Activated CD8-positive, alpha-beta memory T cell treated with anti-CD3 and anti-CD28 coated beads, Interleukin-2, amount 50 U/mL, for 1 hour (primary cell): ENCODE results near the gene ZNF654.
"Not testable (repeated sequence)": the region's sequence is repeated elsewhere in the genome, so short reads cannot be mapped to it uniquely, and the experiment has no call there.

Experiments used
- DNase-seq: peaks from one replicate; pipeline ENCODE4 v3.0.0-alpha.2; 2020; ENCODE audit errors: extremely low read depth

Gene ZNF654

GRCh38 chr3:88137836-88138235 is 78.8 kb downstream of the ZNF654 start:
- no peak for DNase-seq

GRCh38 chr3:88141458-88142083 is 82.5 kb downstream of the ZNF654 start:
- no peak for DNase-seq

DNA sequence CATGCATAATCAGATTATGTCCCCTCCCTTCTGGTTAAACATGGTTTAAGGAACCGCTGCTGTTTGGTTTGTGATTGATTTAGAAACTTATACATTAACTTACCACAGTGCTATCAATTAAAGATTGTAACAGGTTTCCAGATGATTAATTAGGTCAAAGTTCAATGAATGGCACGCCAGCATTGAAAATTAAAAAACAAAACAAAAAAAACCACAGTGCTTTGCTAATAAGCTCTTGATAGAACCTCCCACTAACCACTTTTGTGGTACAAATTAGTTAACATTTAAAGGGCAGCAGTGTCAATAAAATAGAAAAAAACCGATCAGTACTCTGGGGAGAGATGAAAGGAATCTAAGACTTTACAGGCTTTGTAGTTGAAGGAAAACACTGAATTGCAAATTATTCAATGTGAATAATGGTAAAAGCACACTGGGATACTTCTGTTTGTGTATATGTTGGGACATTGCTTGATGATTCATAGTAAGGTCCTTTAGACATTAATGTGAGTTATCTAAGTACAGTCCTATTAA is 83.1 kb downstream of the ZNF654 start:
- no peak for DNase-seq

GRCh38 chr3:88147261-88147660 is 88.2 kb downstream of the ZNF654 start:
- no peak for DNase-seq

GRCh38 chr3:88148651-88149050 is 89.6 kb downstream of the ZNF654 start:
- no peak for DNase-seq

DNA sequence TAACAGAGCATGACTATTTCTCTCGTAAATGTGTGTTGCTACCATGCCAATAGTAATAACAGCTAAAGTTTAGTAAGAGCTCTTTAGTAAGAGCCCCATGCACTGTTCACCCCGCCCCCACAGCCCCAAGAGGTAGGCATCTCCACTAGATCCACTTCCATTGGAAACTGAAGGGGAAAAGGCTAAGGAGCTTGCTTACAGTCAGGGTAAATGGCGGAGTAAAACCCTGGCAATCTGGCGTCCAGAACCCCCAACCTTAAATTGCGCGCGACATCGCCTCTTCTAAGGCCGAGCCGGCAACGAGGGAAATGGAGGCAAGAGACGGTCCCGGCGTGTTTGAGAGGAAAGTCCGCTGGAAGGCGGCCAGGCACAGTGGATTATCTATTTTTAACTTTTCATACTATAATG is 90.0 kb downstream of the ZNF654 start:
- no peak for DNase-seq

DNA sequence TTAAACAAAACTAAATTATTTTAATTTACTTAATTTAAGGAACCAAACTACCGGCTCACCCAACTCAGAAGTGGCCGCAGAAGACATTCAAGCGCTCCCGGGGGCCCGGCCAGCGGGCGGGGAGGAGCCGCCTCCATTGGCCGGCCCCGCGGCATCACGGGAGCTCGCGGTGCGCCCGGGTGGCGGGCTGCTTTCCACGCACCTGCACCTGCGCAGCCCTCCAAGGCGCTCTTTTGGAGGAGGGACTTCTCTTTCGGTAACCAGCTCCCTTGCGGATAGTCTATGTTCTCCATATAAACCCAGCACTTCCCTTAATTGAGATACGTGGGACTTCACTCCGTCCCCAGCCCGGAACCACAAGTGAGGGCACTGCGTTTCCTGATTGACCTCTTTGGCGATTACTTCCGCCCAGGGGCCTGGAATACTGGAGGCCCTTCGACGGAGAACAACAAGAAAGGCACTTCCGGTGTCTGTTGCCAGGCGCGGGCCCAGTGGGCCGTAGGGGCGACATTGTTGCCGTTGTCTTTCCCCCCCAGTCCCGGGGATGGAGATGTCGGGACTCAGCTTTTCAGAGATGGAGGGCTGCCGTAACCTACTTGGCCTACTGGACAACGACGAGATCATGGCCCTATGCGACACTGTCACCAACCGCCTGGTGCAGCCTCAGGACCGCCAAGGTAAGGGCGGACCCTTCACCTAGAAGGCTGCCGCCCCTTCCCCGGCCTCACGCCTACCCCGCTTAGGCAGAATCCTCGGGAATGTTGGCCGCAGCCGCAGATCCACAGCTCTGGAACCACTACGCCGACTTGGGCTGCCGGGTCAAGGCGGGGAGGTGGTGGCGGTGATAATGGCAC is 90.7 kb downstream of the ZNF654 start, which contains the start of gene C3orf38:
C3orf38 (plus strand) TSS at position 451 of the 854 bp plus-strand sequence; CDS start at position 545, 94 bp downstream.
- no peak for DNase-seq

GRCh38 chr3:88150371-88150770 is 91.3 kb downstream of the ZNF654 start:
- DNase-seq, result no peak

DNA sequence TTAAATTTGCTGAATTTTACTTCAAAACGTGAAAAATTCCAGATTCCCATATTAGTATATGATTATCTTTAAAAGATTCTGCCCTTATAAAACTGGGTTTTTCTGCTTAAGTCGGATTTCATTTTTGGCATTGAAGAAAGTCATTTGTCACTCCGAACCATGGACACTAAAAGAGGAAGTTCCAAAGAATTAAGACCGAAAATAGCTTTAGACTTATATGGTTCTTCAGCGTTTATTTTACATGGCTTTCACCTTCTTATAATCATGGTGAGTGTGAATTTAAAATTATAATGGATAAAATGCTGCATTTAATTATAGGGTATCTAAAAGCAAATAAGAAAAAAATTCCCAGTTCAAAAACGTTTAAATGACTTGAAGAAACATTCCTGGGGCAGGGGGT is 91.8 kb downstream of the ZNF654 start:
- no peak for DNase-seq

- no peak for DNase-seq
Observed at GRCh38 chr3:88151358-88151757, 92.3 kb downstream of the ZNF654 start.

DNA sequence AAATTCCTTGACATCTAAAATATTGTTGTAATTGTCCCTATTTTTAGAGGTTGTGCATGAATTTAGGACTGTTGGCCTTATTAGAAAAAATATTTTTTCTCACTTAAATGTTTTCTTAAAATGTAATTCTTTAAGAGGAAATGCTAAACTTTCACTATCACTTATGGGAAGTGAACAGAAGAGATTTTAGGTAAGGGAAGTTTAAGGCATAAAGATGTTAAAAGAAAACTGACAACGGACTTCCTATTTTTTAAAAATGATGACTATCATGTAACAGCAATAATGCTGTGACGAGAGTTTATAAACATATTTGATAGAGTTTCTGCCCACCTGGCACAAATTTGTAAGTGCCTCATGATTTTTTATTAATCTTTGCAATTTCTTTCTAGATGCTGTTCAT is 93.8 kb downstream of the ZNF654 start:
- no peak for DNase-seq

- DNase-seq, result no peak
Observed at GRCh38 chr3:88166419-88166971, 107.4 kb downstream of the ZNF654 start.

DNA sequence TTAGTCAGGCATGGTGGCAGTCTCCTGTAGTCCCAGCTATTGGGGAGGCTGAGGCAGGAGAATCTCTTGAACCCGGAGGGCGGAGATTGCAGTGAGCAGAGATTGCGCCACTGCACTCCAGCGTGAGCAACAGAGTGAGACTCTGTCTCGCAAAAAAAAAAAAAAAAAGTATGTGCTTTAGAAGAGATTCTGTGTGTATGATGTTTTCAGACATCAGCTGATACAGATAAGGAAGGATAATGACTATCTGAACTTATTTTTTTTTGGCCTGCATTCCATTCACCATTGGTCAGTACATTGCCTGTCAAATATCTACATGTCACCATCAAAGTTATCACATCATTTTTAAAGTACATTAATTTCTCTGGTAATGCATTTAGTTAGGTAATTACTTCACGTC is 108.1 kb downstream of the ZNF654 start:
- DNase-seq, result no peak

DNA sequence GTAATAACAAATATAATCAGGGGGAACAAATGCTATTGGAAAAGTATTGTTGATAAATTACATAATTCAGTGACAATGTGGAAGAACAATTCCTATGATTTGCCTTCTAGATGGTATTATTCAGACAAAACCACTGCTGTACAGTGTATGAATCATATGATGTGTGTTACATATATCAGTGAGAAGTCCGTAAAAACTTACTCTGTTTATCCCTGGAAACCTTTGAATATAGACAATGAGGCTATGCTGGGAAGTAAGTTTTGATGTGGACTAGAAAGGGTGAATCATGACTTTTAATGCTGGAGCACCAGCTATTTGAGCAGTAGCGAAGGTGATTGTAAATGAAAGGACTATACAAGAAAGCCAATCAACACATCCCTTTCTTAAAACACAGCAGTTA is 108.6 kb downstream of the ZNF654 start:
- no peak for DNase-seq

- DNase-seq, result no peak
Observed at GRCh38 chr3:88168171-88168570, 109.1 kb downstream of the ZNF654 start.

GRCh38 chr3:88180398-88180999 is 121.4 kb downstream of the ZNF654 start:
- DNase-seq, result no peak

DNA sequence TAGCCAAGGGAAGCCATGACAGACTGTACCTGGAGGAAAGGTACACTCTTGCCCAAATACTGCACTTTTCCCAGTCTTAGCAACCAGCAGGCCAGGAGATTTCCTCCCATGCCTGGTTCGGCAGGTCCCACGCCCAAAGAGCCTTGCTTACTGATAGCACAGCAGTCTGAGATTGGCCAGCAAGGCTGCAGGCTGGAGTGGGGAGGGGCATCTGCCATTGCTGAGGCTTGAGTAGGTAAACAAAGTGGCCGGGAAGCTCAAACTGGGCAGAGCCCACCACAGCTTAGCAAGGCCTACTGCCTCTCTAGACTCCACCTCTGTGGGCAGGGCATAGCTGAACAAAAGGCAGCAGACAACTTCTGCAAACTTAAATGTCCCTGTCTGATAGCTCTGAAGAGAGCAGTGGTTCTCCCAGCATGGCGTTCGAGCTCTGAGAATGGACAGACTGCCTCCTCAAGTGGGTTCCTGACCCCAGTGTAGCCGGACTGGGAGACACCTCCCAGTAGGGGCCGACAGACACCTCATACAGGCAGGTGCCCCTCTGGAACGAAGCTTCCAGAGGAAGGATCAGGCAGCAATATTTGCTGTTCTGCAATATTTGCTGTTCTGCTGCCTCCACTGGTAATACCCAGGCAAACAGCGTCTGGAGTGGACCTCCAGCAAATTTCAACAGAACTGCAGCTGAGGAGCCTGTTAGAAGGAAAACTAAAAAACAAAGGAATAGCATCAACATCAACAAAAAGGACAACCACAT is 123.3 kb downstream of the ZNF654 start:
- DNase-seq, result not testable (repeated sequence)

- no peak for DNase-seq
Observed at GRCh38 chr3:88188436-88188835, 129.4 kb downstream of the ZNF654 start.

DNA sequence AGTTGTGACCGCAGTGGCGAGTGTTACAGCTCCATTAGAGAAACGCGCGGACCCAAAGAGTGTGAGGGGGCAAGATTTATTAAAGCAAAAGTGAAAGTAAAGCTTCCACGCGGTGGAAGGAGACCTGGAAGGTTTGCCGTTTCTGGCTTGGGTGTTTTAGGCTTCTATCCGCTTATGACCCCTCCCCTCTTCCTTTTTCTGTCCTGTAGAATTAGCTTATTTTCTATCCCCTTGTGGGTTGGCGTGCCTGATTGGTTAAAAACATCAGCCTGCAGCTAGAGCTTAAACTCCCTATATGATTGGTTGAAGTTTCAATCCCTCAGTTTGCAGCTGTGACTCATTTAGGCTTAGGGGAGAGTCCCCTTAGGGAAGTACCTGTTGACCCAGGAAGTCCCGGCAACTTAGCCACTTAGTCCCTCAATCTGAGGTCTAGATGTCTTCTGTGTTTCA is 130.3 kb downstream of the ZNF654 start:
- no peak for DNase-seq

DNA sequence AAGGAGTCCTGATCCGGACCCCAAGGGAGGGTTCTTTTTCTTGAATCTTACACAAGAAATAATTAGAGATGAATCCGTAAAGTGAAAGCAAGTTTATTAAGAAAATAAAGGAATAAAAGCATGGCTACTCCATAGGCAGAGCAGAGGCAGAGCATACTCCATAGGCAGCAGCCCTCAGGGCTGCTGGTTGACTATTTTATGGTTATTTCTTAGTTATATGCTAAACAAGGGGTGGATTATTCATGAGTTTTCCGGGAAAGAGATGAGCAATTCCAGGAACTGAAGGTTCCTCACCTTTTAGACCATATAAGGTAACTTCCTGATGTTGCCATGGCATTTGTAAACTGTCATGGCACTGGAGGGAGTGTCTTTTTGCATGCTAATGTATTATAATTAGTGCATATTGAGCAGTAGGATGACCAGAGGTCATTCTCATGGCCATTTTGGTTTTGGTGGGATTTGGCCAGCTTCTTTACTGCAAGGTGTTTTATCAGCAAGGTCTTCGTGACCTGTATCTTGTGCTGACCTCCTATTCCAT is 132.9 kb downstream of the ZNF654 start:
- DNase-seq, result no peak

DNA sequence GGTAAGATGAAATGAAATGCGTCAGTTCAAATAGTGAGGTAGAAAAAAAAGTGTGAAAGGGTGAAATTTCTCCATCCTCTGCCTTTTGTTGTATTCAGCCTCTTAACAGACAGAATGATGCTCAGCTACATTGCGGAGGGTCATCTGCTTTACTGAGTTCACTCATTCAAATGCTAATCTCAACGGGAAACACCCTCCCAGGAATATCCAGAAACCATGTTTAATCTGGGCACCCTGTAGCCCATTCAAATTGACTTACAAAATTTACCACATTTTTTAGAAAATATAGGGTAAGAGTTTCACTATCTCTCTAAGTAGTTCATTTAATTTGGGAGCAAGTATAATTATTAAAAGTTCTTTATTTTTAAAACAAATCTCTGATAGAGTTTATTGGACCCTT is 133.6 kb downstream of the ZNF654 start:
- no peak for DNase-seq
